Measurements from ENCODE around the gene P2RX5.
A peak's percentile ranks its signal among the peaks of the same experiment; 100 is the strongest.

P2RX5 gene

GRCh38 chr17:3678821-3679530, 17.0 kb downstream of the P2RX5 start:
- DNase-seq: no peak

- DNase-seq: no peak
These were observed 17.7 kb downstream of the P2RX5 start for GRCh38 chr17:3678095-3678820.

GRCh38 chr17:3675886-3676285, 20.1 kb downstream of the P2RX5 start:
- no peak for DNase-seq

GRCh38 chr17:3672571-3672970, 23.4 kb downstream of the P2RX5 start:
- DNase-seq: no peak

GRCh38 chr17:3669548-3669947, 26.4 kb downstream of the P2RX5 start:
- DNase-seq: no peak

- DNase-seq: no peak
These were observed 26.9 kb downstream of the P2RX5 start for GRCh38 chr17:3669085-3669347.

- DNase-seq: peak; percentile 90
These were observed 27.5 kb downstream of the P2RX5 start, which contains the start of the genes EMC6 and TAX1BP3 for GRCh38 chr17:3668279-3669084. EMC6 (plus strand) TSS chr17:3668812; CDS start chr17:3669147, 335 bp downstream. TAX1BP3 (minus strand) TSS chr17:3668578; CDS start chr17:3668526, 52 bp downstream.

GRCh38 chr17:3667366-3668278, 28.3 kb downstream of the P2RX5 start:
- DNase-seq: peak; percentile 70

- DNase-seq: no peak
These were observed 29.4 kb downstream of the P2RX5 start for GRCh38 chr17:3666516-3666915.

- DNase-seq: no peak
These were observed 30.1 kb downstream of the P2RX5 start for GRCh38 chr17:3665834-3666233.

GRCh38 chr17:3663102-3664011, 32.6 kb downstream of the P2RX5 start:
- no peak for DNase-seq

GRCh38 chr17:3660311-3660891, 35.6 kb downstream of the P2RX5 start:
- no peak for DNase-seq

- peak; percentile 69 for DNase-seq
These were observed 36.3 kb downstream of the P2RX5 start for GRCh38 chr17:3659541-3660111.

- DNase-seq: no peak
These were observed 37.0 kb downstream of the P2RX5 start for GRCh38 chr17:3658784-3659449.

GRCh38 chr17:3657874-3658783, 37.8 kb downstream of the P2RX5 start:
- no peak for DNase-seq

GRCh38 chr17:3657588-3657869, 38.4 kb downstream of the P2RX5 start:
- no peak for DNase-seq

GRCh38 chr17:3656755-3657587, 39.0 kb downstream of the P2RX5 start:
- no peak for DNase-seq

- DNase-seq: no peak
These were observed 39.6 kb downstream of the P2RX5 start for GRCh38 chr17:3656353-3656752.
